ENCODE results near the gene SLC38A11.

SLC38A11 gene

GRCh38 chr2:164898475-164898874 is 56.9 kb downstream of the SLC38A11 start (continued):
- TF ChIP-seq ZNF148 (tag by site-specific recombination; IDR thresholded peaks at IDR 0.05; ENCODE audit: borderline replicate concordance) (no peak), ZNF629 (tag by site-specific recombination; IDR thresholded peaks at IDR 0.05) (peak; percentile 63), ZNF623 (tag by site-specific recombination; IDR thresholded peaks at IDR 0.05) (no peak), WT1 (tag by site-specific recombination; IDR thresholded peaks at IDR 0.05) (peak; percentile 61), ZNF707 (tag by site-specific recombination; IDR thresholded peaks at IDR 0.05) (no peak), ZNF416 (tag by site-specific recombination; IDR thresholded peaks at IDR 0.05) (no peak)

DNA sequence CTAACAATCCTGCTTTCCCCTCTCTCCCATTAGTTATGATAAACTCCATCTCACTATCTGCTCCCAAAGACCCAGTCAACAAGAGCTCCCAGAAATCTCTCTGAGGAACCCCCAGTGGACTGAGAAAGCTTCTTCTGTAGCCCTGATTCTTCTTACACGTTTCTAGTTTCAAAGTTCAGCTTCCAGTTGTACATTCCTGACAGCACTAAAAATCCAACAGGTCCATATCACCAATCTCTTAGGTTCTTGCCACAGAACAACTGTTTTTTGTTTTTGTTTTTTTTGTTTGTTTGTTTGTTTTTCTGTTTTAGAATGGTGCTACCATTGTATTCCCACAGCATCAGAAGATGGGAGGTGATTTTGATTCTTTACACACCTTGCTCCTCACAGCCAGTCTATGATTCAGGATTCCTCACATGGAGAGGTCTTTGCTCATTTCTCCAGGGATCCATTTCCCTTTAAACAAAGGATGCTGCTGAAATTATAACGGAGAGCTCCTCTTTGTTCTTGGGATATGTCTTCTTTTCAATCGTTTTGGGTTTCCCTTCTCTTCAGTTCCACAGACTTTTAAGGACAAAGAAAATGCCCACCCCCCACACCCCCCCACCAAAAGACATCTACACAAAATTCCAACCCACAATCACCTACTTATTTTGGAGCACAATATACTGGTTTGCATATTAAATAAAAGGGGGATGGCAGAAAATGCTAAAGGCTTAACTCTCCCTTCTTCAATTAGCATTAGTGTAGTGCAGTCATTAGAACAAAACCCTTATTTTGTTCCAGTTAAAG is 57.7 kb downstream of the SLC38A11 start:
- no peak overlapping the region for H3K4me3 ChIP-seq (ENCODE audit: low read depth, low read length)
- no peak overlapping the region for H3K27ac ChIP-seq (ENCODE audit: extremely low read depth, low read depth, low read length)
- no peaks in the 10 kb centered on the region for H3K36me3 ChIP-seq (ENCODE audit: control insufficient read depth in 2 of 2, insufficient read depth in 1 of 2, low read length in 2 of 2)
- TF ChIP-seq TRIM28 (IDR thresholded peaks at IDR 0.05; ENCODE audit: borderline replicate concordance, low read length) (no peak), ZNF391 (tag by site-specific recombination; IDR thresholded peaks at IDR 0.05; ENCODE audit: borderline replicate concordance, low read depth) (no peak), ZNF600 (tag by site-specific recombination; IDR thresholded peaks at IDR 0.05) (peak; percentile 17; the same call in 1 of the 2 replicates), ZNF341 (tag by site-specific recombination; IDR thresholded peaks at IDR 0.05; ENCODE audit: low read depth) (no peak), GLIS2 (tag by site-specific recombination; IDR thresholded peaks at IDR 0.05) (no peak), ZNF561 (tag by site-specific recombination; IDR thresholded peaks at IDR 0.05; ENCODE audit: borderline replicate concordance) (no peak), SETDB1 (IDR thresholded peaks at IDR 0.05; ENCODE audit: insufficient read length, low read length) (no peak), HOXD13 (CRISPR knock-in tag; IDR thresholded peaks at IDR 0.05; ENCODE audit: borderline replicate concordance) (no peak), SCRT2 (tag by site-specific recombination; IDR thresholded peaks at IDR 0.05) (0 out of 2 replicates have a peak, but pooled peaks have one; percentile 24), ZNF837 (tag by site-specific recombination; IDR thresholded peaks at IDR 0.05) (no peak)
- CTCF ChIA-PET: interaction anchor here (1.1 to 2.1 kb wide), 3 partner anchors 15 to 56 kb away, joined by 3 to 5 read pairs (median 4); partner anchors contain the start of gene COBLL1
- POLR2A ChIA-PET: no interaction called here
- no peaks in the 10 kb centered on the region for H3K9me3 ChIP-seq (ENCODE audit: control insufficient read depth, insufficient read depth, low read depth, low read length)
- peaks cover 11% of the 10 kb centered on the region for H3K4me1 ChIP-seq (ENCODE audit: control insufficient read depth, insufficient read depth, low read length)

- H3K4me3 ChIP-seq (ENCODE audit: low read depth, low read length): no peak overlapping the region
- ChIA-PET POLR2A (no interaction called here), CTCF (interaction anchor here (1.1 to 2.1 kb wide), 3 partner anchors 16 to 55 kb away, joined by 3 to 5 read pairs (median 4); partner anchors contain the start of gene COBLL1)
Observed at GRCh38 chr2:164896634-164897355, 58.5 kb downstream of the SLC38A11 start.

DNA sequence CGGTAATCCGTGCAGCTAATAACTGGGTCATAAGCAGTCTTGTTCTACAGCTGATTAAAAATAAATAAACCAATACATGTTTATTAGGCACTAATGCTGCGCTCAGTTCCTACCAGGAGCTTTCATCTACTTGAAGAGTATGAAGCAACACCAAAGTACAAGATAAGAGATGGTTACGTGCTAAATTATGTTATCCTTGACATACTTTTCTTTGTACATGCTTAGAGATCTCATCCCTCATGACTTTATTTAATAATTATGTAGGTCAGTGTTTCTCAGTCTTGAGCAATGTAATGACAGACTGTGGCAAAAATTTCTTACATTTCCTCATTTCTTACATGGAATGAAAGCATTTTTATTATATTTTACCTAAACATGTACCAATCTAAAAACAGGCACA is 59.1 kb downstream of the SLC38A11 start:
- Histone ChIP-seq H3K9me3 (ENCODE audit: control insufficient read depth, insufficient read depth, low read depth, low read length) (no peaks in the 10 kb centered on the region), H3K27ac (ENCODE audit: extremely low read depth, low read depth, low read length) (no peak overlapping the region), H3K36me3 (ENCODE audit: control insufficient read depth in 2 of 2, insufficient read depth in 1 of 2, low read length in 2 of 2) (no peaks in the 10 kb centered on the region), H3K4me1 (ENCODE audit: control insufficient read depth, insufficient read depth, low read length) (peaks cover 10% of the 10 kb centered on the region), H3K4me3 (ENCODE audit: low read depth, low read length) (no peak overlapping the region)
- ChIA-PET CTCF (interaction anchor here (2.1 kb wide), 1 partner anchor 55 kb away, joined by 5 read pairs; the partner anchor contains the start of gene COBLL1), POLR2A (no interaction called here)
- no peak for TF ChIP-seq BCL11A (tag by site-specific recombination; IDR thresholded peaks at IDR 0.05; ENCODE audit: low read depth)
- no peak for TF ChIP-seq ZNF792 (tag by site-specific recombination; IDR thresholded peaks at IDR 0.05)
- TF ChIP-seq ZNF548 (tag by site-specific recombination; IDR thresholded peaks at IDR 0.05): no peak
- TF ChIP-seq OSR2 (tag by site-specific recombination; IDR thresholded peaks at IDR 0.05): no peak

More at GRCh38 chr2:164896634-164897355, 58.5 kb downstream of the SLC38A11 start:
- Histone ChIP-seq H3K36me3 (ENCODE audit: control insufficient read depth in 2 of 2, insufficient read depth in 1 of 2, low read length in 2 of 2) (no peaks in the 10 kb centered on the region), H3K27ac (ENCODE audit: extremely low read depth, low read depth, low read length) (no peak overlapping the region), H3K9me3 (ENCODE audit: control insufficient read depth, insufficient read depth, low read depth, low read length) (no peaks in the 10 kb centered on the region), H3K4me1 (ENCODE audit: control insufficient read depth, insufficient read depth, low read length) (peaks cover 10% of the 10 kb centered on the region)
- TF ChIP-seq ZNF670 (tag by site-specific recombination; IDR thresholded peaks at IDR 0.05; ENCODE audit: low read depth): no peak
- 0 out of 2 replicates have a peak, but pooled peaks have one; percentile 19 for TF ChIP-seq ZEB2 (tag by site-specific recombination; IDR thresholded peaks at IDR 0.05)
